OCI-LY3 (cell line): ENCODE measurements around the gene REX1BD.

Experiments used
- EZH2phosphoT487 ChIP-seq: fragments of 200-600 bp; shearing (Covaris generic); IDR thresholded peaks from 2 replicates; pipeline ENCODE4 v1.6.1; 2018; ENCODE audit warnings: antibody characterized with exemption, mixed run types, low read depth
- TF ChIP-seq, protein P1 (sequence below): fragments of 200-600, 300-600 bp; sonication (generic); IDR thresholded peaks from 2 replicates; pipeline ENCODE4 v1.5.1; 2014; ENCODE audit warnings: antibody characterized with exemption, low read length, low read depth

DNA sequence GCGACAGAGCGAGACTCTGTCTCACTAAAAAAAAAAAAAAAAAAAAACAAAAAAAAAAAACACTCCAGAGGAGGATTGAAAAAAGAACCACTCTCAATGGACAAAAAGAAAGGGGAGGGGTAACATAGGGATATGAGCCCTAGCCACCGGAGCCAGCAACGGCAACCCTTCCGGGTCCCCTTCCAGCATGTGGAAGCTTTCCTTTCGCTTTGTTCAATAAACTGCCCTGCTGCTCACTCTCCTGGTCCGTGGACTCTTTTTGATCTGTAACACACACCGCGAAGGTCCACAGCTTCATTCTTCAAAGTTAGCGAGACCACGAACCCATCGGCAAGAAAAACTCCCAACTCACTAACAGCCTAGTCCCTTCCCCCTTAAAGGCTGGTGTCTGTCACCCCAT lies 1.0 kb upstream of the REX1BD start:
- TF ChIP-seq, protein P1, sequence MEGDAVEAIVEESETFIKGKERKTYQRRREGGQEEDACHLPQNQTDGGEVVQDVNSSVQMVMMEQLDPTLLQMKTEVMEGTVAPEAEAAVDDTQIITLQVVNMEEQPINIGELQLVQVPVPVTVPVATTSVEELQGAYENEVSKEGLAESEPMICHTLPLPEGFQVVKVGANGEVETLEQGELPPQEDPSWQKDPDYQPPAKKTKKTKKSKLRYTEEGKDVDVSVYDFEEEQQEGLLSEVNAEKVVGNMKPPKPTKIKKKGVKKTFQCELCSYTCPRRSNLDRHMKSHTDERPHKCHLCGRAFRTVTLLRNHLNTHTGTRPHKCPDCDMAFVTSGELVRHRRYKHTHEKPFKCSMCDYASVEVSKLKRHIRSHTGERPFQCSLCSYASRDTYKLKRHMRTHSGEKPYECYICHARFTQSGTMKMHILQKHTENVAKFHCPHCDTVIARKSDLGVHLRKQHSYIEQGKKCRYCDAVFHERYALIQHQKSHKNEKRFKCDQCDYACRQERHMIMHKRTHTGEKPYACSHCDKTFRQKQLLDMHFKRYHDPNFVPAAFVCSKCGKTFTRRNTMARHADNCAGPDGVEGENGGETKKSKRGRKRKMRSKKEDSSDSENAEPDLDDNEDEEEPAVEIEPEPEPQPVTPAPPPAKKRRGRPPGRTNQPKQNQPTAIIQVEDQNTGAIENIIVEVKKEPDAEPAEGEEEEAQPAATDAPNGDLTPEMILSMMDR: no peak
- TF ChIP-seq EZH2phosphoT487: no peak
